IMR-90 (cell line): ENCODE measurements around the gene SENP2. TPM values are rescaled to one million over a fixed set of nuclear protein-coding genes. Genes with fewer than 3 reads are reported as not detected.

Experiments used
- ATAC-seq: fragments of 200-7000 bp; cut with Tn5 transposase; 2 replicates; pipeline ENCODE4 v1.9.1; 2020; ENCODE audit warnings: low read depth, mild to moderate bottlenecking, moderate library complexity
- BruUV-seq: library from RNA; stranded (reverse); fragments of 400-500 nt; replicated peaks from 2 replicates; lab custom pipeline; 2021; lab: Mats Ljungman, UMichigan
- CTCF ChIA-PET: fragments of 300-600 bp; formaldehyde crosslinking; extraction: SDS; loops from one replicate; lab custom pipeline; 2021; ENCODE audit warnings: antibody characterized with exemption; lab: Yijun Ruan, JAX
- POLR2A ChIA-PET: fragments of 300-600 bp; sonication (Branson Sonifier 250); formaldehyde crosslinking; loops from one replicate; lab custom pipeline; 2022; ENCODE audit warnings: antibody characterized with exemption; ENCODE audit not compliant: unreplicated experiment; lab: Charles Lee
- DNase-seq: peaks from one replicate; pipeline ENCODE4 v3.0.0; 2013
- H2AFZ ChIP-seq: replicated peaks from 2 replicates; pipeline ENCODE3; 2013; ENCODE audit warnings: low read length, mild to moderate bottlenecking; ENCODE audit not compliant: poor library complexity
- H2AK5ac ChIP-seq: 2 replicates; pipeline ENCODE4 v1.6.1; 2013; ENCODE audit warnings: low read depth, low read length, inconsistent platforms
- H2AK9ac ChIP-seq: replicated peaks from 2 replicates; pipeline ENCODE3; 2013; ENCODE audit warnings: mild to moderate bottlenecking, low read depth, low read length, moderate library complexity; ENCODE audit not compliant: poor library complexity
- H2BK120ac ChIP-seq: 2 replicates; pipeline ENCODE4 v1.6.1; 2013; ENCODE audit warnings: low read depth, low read length, inconsistent platforms
- H2BK15ac ChIP-seq: 3 replicates; pipeline ENCODE4 v1.6.1; 2013; ENCODE audit warnings: low read depth, low read length, inconsistent platforms
- H2BK20ac ChIP-seq: 2 replicates; pipeline ENCODE4 v1.6.1; 2013; ENCODE audit warnings: low read depth, mild to moderate bottlenecking, inconsistent platforms, low read length, moderate library complexity
- H2BK5ac ChIP-seq: 2 replicates; pipeline ENCODE4 v1.6.1; 2013; ENCODE audit warnings: mild to moderate bottlenecking, low read depth, low read length, inconsistent platforms; ENCODE audit not compliant: poor library complexity, severe bottlenecking
- H3K14ac ChIP-seq: replicated peaks from 2 replicates; pipeline ENCODE4 v1.6.1; 2013; ENCODE audit warnings: low read depth, low read length, inconsistent platforms
- H3K18ac ChIP-seq: 2 replicates; pipeline ENCODE4 v1.6.1; 2013; ENCODE audit warnings: low read depth, low read length, control low read depth
- H3K23ac ChIP-seq: 2 replicates; pipeline ENCODE4 v1.6.1; 2013; ENCODE audit warnings: low read depth, low read length, inconsistent platforms
- H3K27ac ChIP-seq: 2 replicates; pipeline ENCODE4 v1.5.1; 2013; ENCODE audit warnings: mild to moderate bottlenecking, control low read depth, low read length; ENCODE audit not compliant: insufficient read depth
- H3K27me3 ChIP-seq: 2 replicates; pipeline ENCODE4 v1.6.1; 2013; ENCODE audit warnings: low read length; ENCODE audit not compliant: control insufficient read depth, insufficient read depth
- H3K36me3 ChIP-seq: 2 replicates; pipeline ENCODE4 v1.6.1; 2013; ENCODE audit warnings: low read length, mixed read lengths; ENCODE audit not compliant: control insufficient read depth, insufficient read depth
- H3K4ac ChIP-seq: 2 replicates; pipeline ENCODE4 v1.6.1; 2013; ENCODE audit warnings: low read depth, low read length, inconsistent platforms
- H3K4me1 ChIP-seq: 2 replicates; pipeline ENCODE4 v1.6.1; 2013; ENCODE audit warnings: low read length, mixed read lengths; ENCODE audit not compliant: control insufficient read depth, insufficient read depth
- H3K4me2 ChIP-seq: 2 replicates; pipeline ENCODE4 v1.6.1; 2013; ENCODE audit warnings: low read depth, mild to moderate bottlenecking, control low read depth, low read length, moderate library complexity
- H3K4me3 ChIP-seq: 2 replicates; pipeline ENCODE4 v1.5.1; 2013; ENCODE audit warnings: low read depth, mild to moderate bottlenecking, control low read depth, low read length, moderate library complexity; ENCODE audit not compliant: insufficient read depth
- H3K56ac ChIP-seq: 2 replicates; pipeline ENCODE4 v1.6.1; 2013; ENCODE audit warnings: low read length, inconsistent platforms; ENCODE audit not compliant: insufficient read depth; ENCODE audit errors: extremely low read depth
- H3K79me1 ChIP-seq, 2 experiments: 2 replicates each; pipeline ENCODE4 v1.6.1; 2013; ENCODE audit warnings: low read length in 2 of 2, inconsistent platforms in 1 of 2, low read depth in 1 of 2
- H3K9ac ChIP-seq: 2 replicates; pipeline ENCODE4 v1.6.1; 2013; ENCODE audit warnings: low read depth, low read length, control low read depth
- H3K9me1 ChIP-seq: 2 replicates; pipeline ENCODE4 v1.6.1; 2013; ENCODE audit warnings: low read length, inconsistent platforms; ENCODE audit not compliant: insufficient read depth
- H3K9me3 ChIP-seq: 2 replicates; pipeline ENCODE4 v1.6.1; 2013; ENCODE audit warnings: low read length; ENCODE audit not compliant: control insufficient read depth, insufficient read depth
- H4K20me1 ChIP-seq: 2 replicates; pipeline ENCODE4 v1.6.1; 2013; ENCODE audit warnings: low read length, inconsistent platforms; ENCODE audit not compliant: insufficient read depth
- H4K5ac ChIP-seq: 2 replicates; pipeline ENCODE4 v1.6.1; 2013; ENCODE audit warnings: mild to moderate bottlenecking, low read depth, low read length, control low read depth
- H4K8ac ChIP-seq, 2 experiments: 2 replicates each; pipeline ENCODE4 v1.6.1; 2013; ENCODE audit warnings: low read depth in 2 of 2, low read length in 2 of 2, control low read depth in 1 of 2, inconsistent platforms in 1 of 2
- H4K91ac ChIP-seq: 2 replicates; pipeline ENCODE4 v1.6.1; 2013; ENCODE audit warnings: low read depth, low read length, inconsistent platforms; ENCODE audit not compliant: insufficient read depth
- CEBPB ChIP-seq: IDR thresholded peaks from 2 replicates; pipeline ENCODE4 v1.6.1; 2012; ENCODE audit warnings: low read depth, low read length, improper control_type of control experiment
- MAFK ChIP-seq: IDR thresholded peaks from 2 replicates; pipeline ENCODE4 v1.6.1; 2012; ENCODE audit warnings: low read depth, low read length, improper control_type of control experiment
- MAZ ChIP-seq: IDR thresholded peaks from 2 replicates; pipeline ENCODE4 v1.6.1; 2012; ENCODE audit warnings: low read depth, mild to moderate bottlenecking, low read length, improper control_type of control experiment, moderate library complexity, borderline replicate concordance
- NFE2L2 ChIP-seq: fragments of 150-350 bp; IDR thresholded peaks from 2 replicates; pipeline ENCODE4 v1.6.1; 2016; ENCODE audit warnings: low read depth, mild to moderate bottlenecking, low read length
- RCOR1 ChIP-seq: IDR thresholded peaks from 2 replicates; pipeline ENCODE4 v1.6.1; 2012; ENCODE audit warnings: mild to moderate bottlenecking, low read length, improper control_type of control experiment; ENCODE audit not compliant: insufficient replicate concordance
- WGBS, 2 experiments: methylation state at CpG; one replicate each; pipeline versions ENCODE4 v1.1.5 to v1.1.7; 2013; ENCODE audit warnings: missing lambda C conversion rate in 2 of 2; ENCODE audit not compliant: insufficient read length in 1 of 2; ENCODE audit errors: extremely low coverage in 2 of 2; 5-methylcytosine and 5-hydroxymethylcytosine counted together
- dilution Hi-C: fragments of 300-500 bp; cut with HindIII; formaldehyde crosslinking; loops from one replicate; pipeline ENCODE4 v1.14.3; 2018; ENCODE audit warnings: low sequenced_read_pairs; ENCODE audit not compliant: unreplicated experiment
- in situ Hi-C: fragments of 300-500 bp; cut with MboI; formaldehyde crosslinking; loops from 3 replicates; pipeline ENCODE4 v1.14.3; 2019; ENCODE audit warnings: low sequenced_read_pairs, inconsistent platforms, mixed read lengths
- intact Hi-C: fragments of 100-400 bp; cut with micrococcal nuclease; formaldehyde crosslinking; loops from 2 replicates; pipeline ENCODE4 v1.10.0; 2022
- polyA plus RNA-seq, 3 experiments: library from polyadenylated mRNA; depleted of rRNA; stranded (reverse); fragments of >200 nt; gene quantifications; 2 replicates each; pipeline ENCODE4 v1.2.3, GENCODE V29; 2012; ENCODE audit warnings: low replicate concordance in 1 of 3
- total RNA-seq: library from RNA; depleted of rRNA; stranded (reverse); fragments of >200 nt; gene quantifications from 2 replicates; pipeline ENCODE4 v1.2.3, GENCODE V29; 2012
- TF ChIP-seq, protein P1 (sequence below): fragments of 150-350 bp; IDR thresholded peaks from 2 replicates; pipeline ENCODE4 v1.6.1; 2017; ENCODE audit warnings: mild to moderate bottlenecking, antibody characterized with exemption, low read length, low read depth

The SENP2 gene
- total and polyA plus RNA-seq, 2 of the 4 experiments (the other 2 are of a cell fraction): 9.4 to 15.2 TPM

DNA sequence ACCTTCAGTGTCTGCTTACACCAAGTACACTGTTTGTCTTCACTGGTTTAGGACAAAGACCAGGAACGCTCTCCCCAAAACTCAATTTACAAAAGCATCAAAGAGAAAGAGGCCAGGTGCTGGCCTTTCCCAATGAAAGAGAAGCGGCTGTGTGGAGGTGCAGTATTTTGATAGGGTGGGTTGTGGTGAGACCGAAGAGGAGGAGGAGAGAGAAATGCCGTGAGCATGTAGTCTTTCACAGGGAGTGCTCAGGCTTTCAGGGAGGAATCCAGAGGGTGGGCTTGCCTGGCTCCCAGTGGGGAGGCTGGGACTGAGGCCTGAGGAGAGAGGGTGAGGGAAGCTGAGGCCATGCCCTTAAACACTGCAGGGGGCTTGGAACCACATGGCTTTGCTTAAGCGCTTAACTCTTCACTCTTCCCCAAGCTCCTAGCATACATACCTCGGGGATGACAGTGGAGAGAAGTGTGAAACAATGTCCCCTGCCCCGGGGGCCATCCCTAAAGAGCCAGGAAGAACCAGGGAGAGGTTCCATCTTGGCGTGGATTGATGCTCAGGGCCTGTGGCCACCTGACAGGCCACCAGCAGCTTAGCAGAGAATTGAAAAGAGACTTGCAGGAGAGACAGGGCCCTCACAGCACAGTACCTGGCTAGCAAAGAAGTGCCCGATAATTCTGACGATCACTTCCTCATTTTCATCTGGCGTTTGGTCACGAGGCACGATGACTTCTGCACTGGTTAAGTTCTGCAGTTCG lies 60.5 kb downstream of the SENP2 start:
- H2AK9ac ChIP-seq: peak overlapping the region; percentile 7
- CTCF ChIA-PET: no interaction called here
- no peak overlapping the region for H2BK120ac ChIP-seq
- no peak overlapping the region for H3K4ac ChIP-seq
- no TSS peak for BruUV-seq
- no peak for DNase-seq
- H4K91ac ChIP-seq: no peak overlapping the region
- H2AK5ac ChIP-seq: no peak overlapping the region
- no peak overlapping the region for H3K56ac ChIP-seq
- no peak overlapping the region for H2BK5ac ChIP-seq
- H4K5ac ChIP-seq: no peak overlapping the region
- H3K4me1 ChIP-seq: no peaks in the 10 kb centered on the region
- no peak overlapping the region for H3K18ac ChIP-seq
- H2BK20ac ChIP-seq: no peak overlapping the region
- H3K23ac ChIP-seq: no peak overlapping the region
- H2AFZ ChIP-seq: no peak overlapping the region
- H3K27ac ChIP-seq: no peak overlapping the region
- H3K4me3 ChIP-seq: no peak overlapping the region
- H3K9me3 ChIP-seq: no peaks in the 10 kb centered on the region
- intact Hi-C loops: no loop called here
- TF ChIP-seq NFE2L2 (no peak), MAFK (no peak), RCOR1 (no peak), CEBPB (no peak), MAZ (no peak)
- TF ChIP-seq, protein P1, sequence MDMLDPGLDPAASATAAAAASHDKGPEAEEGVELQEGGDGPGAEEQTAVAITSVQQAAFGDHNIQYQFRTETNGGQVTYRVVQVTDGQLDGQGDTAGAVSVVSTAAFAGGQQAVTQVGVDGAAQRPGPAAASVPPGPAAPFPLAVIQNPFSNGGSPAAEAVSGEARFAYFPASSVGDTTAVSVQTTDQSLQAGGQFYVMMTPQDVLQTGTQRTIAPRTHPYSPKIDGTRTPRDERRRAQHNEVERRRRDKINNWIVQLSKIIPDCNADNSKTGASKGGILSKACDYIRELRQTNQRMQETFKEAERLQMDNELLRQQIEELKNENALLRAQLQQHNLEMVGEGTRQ: no peak
- ATAC-seq: no peak
- POLR2A ChIA-PET: no interaction called here
- peaks cover 11% of the 10 kb centered on the region for H4K20me1 ChIP-seq
- H3K36me3 ChIP-seq: peaks cover 63% of the 10 kb centered on the region
- no peak overlapping the region for H4K8ac ChIP-seq
- no peaks in the 10 kb centered on the region for H3K27me3 ChIP-seq
- peaks cover 3% of the 10 kb centered on the region; the same call in 1 of the 2 replicates for H3K9me1 ChIP-seq
- peaks cover 12 to 24% of the 10 kb centered on the region in 2 experiments for H3K79me1 ChIP-seq
- H3K4me2 ChIP-seq: no peak overlapping the region
- dilution Hi-C loops: no loop called here
- no peak overlapping the region for H3K14ac ChIP-seq
- WGBS, 2 experiments: 97% methylated on average over 6 of the region's 14 CpGs; no CpG with 5 or more reads in 1 of the 2 experiments
- in situ Hi-C loops: no loop called here
- H2BK15ac ChIP-seq: no peak overlapping the region
- H3K9ac ChIP-seq: no peak overlapping the region
